GM12865 (cell line): ENCODE measurements around the gene DNA2.

Experiments
- DNase-seq: peaks from one replicate; pipeline ENCODE4 v3.0.0; 2010; ENCODE audit warnings: low read depth
- H3K4me3 ChIP-seq: 2 replicates; pipeline ENCODE4 v1.5.1; 2011; ENCODE audit warnings: mild to moderate bottlenecking, low read depth, low read length, control low read depth
- TF ChIP-seq, protein P1 (sequence below): IDR thresholded peaks from 2 replicates; pipeline ENCODE4 v1.5.1; 2011; ENCODE audit warnings: low read length, control low read depth, low read depth, inconsistent platforms; ENCODE audit not compliant: insufficient read depth; ENCODE audit errors: missing control alignments

The DNA2 gene

DNA sequence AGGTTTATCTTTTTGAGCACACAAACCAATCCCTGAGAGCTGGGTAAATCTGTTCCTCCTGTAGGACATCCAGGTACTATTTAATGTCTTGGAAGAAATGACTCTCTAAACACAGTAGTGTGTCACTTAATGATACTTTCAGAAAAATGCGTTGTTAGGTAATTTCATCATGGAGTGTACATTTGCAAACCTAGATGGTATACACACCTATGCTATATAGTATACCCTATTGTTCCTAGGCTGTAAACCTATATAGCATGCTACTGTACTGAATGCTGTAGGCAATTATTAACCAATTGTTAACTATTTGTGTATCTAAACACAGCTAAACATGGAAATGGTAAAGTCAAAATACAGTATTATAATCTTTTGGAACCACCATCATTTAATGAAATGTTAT, 74.8 kb downstream of the DNA2 start:
- no peak overlapping the region for H3K4me3 ChIP-seq
- DNase-seq, result no peak
- TF ChIP-seq, protein P1, sequence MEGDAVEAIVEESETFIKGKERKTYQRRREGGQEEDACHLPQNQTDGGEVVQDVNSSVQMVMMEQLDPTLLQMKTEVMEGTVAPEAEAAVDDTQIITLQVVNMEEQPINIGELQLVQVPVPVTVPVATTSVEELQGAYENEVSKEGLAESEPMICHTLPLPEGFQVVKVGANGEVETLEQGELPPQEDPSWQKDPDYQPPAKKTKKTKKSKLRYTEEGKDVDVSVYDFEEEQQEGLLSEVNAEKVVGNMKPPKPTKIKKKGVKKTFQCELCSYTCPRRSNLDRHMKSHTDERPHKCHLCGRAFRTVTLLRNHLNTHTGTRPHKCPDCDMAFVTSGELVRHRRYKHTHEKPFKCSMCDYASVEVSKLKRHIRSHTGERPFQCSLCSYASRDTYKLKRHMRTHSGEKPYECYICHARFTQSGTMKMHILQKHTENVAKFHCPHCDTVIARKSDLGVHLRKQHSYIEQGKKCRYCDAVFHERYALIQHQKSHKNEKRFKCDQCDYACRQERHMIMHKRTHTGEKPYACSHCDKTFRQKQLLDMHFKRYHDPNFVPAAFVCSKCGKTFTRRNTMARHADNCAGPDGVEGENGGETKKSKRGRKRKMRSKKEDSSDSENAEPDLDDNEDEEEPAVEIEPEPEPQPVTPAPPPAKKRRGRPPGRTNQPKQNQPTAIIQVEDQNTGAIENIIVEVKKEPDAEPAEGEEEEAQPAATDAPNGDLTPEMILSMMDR, result no peak

DNA sequence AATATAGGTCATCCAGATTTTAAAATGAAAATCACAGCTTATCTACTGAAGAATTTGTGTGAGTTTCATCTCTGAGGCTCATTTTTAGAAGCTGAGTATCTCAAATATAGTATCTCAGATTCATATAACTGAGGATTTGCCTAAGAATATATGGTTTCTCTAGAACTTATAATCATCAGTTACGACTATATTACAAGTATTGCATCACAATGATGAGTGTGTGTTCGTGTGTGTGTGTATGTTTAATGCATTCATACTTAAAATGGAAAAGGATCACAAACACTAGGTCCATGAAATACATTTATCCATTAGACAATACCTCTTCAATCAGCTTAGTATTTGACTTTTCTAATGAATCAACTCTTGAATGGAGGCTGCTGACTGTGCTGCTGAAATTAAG, 86.0 kb downstream of the DNA2 start:
- DNase-seq, result no peak

GRCh38 chr10:68371604-68372003, 100.2 kb downstream of the DNA2 start:
- TF ChIP-seq, protein P1, result no peak
- DNase-seq, result no peak

More for the DNA sequence above, 86.0 kb downstream of the DNA2 start:
- TF ChIP-seq, protein P1, result no peak
- H3K4me3 ChIP-seq, result no peak overlapping the region

GRCh38 chr10:68367121-68367520, 104.7 kb downstream of the DNA2 start:
- TF ChIP-seq, protein P1, result no peak
- DNase-seq, result no peak
- H3K4me3 ChIP-seq, result no peak overlapping the region

More at GRCh38 chr10:68371604-68372003, 100.2 kb downstream of the DNA2 start:
- no peak overlapping the region for H3K4me3 ChIP-seq

GRCh38 chr10:68366600-68366999, 105.2 kb downstream of the DNA2 start:
- TF ChIP-seq, protein P1, result no peak
- DNase-seq, result no peak

DNA sequence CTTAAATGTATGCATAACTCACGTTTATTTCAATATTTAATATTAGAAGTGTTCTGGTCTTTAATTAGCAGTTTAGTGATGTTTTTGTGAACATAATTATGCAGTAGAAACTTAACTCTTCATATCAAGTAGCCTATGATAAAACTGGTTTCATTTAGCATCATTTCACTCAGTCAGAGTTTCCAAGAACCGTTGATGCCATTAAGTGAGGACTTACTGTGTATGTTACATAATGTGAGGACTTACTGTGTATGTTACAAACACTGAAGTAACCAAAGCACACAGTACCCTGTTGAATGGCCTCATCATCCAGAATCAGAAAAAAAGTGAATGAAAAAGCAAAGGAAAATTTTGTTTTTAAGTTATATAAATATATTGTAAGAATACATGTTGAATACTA, 106.2 kb downstream of the DNA2 start:
- DNase-seq, result no peak
- TF ChIP-seq, protein P1, result no peak
- H3K4me3 ChIP-seq, result no peak overlapping the region

More at GRCh38 chr10:68366600-68366999, 105.2 kb downstream of the DNA2 start:
- H3K4me3 ChIP-seq, result no peak overlapping the region
